Renal cortex interstitium (tissue), 15 donors: ENCODE data around the gene CSF1R. TPM values are rescaled to one million over a fixed set of nuclear protein-coding genes. Genes with fewer than 3 reads are reported as not detected.

Experiments used
- DNase-seq, 11 donors: peaks; one replicate each; pipeline ENCODE4 v3.0.0-alpha.2; 2013; ENCODE audit warnings: low read depth in 9 of 11, low spot score in 4 of 11; ENCODE audit errors: extremely low read depth in 1 of 11
- long read RNA-seq, 16 experiments: transcript quantifications; one replicate each; lab custom pipeline, GENCODE V29; 2026
- polyA plus RNA-seq, 3 donors: library from polyadenylated mRNA; unstranded; fragments of 120-200 nt; gene quantifications; one replicate each; pipeline ENCODE4 v1.2.1, GENCODE V29; 2013; ENCODE audit not compliant: insufficient read length in 3 of 3

The CSF1R gene
- polyA plus RNA-seq, result 10 to 100 TPM; 13.3 to 18.6 (median 15.9) TPM
- long read RNA-seq, donor 1, result 0 reads
- long read RNA-seq, donor 2, partial matches to known transcripts, result 0 of 1 reads
- long read RNA-seq, donor 2, other reads (novel, unspliced or antisense), result 0 of 1 reads
- long read RNA-seq, donor 3, result 0 reads
- long read RNA-seq, donor 4, partial matches to known transcripts, result 228 of 228 reads
- long read RNA-seq, donor 4, other reads (novel, unspliced or antisense), result 0 of 228 reads
- long read RNA-seq, donor 5, result 0 reads
- long read RNA-seq, donor 6, partial matches to known transcripts, result 0 of 1 reads
- long read RNA-seq, donor 6, other reads (novel, unspliced or antisense), result 0 of 1 reads
- long read RNA-seq, donor 7, partial matches to known transcripts, result 0 of 1 reads
- long read RNA-seq, donor 7, other reads (novel, unspliced or antisense), result 0 of 1 reads
- long read RNA-seq, donor 8, result 0 reads
- long read RNA-seq, donor 9, partial matches to known transcripts, result 0 of 1 reads
- long read RNA-seq, donor 9, other reads (novel, unspliced or antisense), result 0 of 1 reads
- long read RNA-seq, donor 10, partial matches to known transcripts, result 275 of 277 reads
- long read RNA-seq, donor 10, other reads (novel, unspliced or antisense), result 0 of 277 reads
- long read RNA-seq, donor 11, result 0 reads
- long read RNA-seq, donor 12, result 0 reads
- long read RNA-seq, donor 13, result 0 reads
- long read RNA-seq, donor 14, result 0 reads
- long read RNA-seq, donor 15, partial matches to known transcripts, result 0 of 1 reads
- long read RNA-seq, donor 15, other reads (novel, unspliced or antisense), result 0 of 1 reads
- long read RNA-seq, donor 16, partial matches to known transcripts, result 505 of 508 reads
- long read RNA-seq, donor 16, other reads (novel, unspliced or antisense), result 0 of 508 reads

DNA sequence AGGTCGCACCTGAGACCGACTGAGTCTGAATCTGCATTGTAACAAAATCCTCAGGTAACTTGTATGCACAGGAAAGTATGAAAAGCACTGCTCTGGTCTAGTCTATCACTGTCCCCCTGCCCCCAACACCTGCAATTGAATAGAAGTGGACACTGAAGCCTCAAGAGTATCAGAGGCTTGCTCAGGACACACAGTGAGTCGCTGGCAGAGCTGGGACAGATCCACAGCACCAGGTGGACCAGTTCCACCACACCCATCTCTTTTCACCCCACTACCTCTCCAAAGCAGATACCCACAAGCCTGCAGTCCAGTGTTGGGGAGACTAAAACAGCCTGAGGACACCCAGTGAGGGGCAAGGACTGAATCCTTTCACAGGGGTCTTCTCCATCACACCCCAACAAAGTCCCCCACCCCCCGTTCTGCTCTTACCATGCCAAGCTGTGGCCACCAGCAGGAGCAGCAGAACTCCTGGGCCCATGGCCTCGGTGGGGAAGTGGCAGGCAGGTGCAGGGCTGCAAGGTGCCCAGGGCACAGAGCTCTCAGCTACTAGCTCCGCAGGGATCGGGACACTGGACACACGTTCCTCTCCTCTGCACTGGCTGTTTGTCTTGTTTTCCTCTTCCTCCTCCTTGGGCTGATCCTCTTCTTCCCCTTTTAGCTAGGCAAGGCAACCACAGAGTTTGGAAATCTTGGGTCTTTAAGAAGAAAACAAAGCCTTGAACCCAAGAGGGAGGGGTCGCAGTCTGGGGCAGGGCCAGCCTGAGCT, at the start of gene CSF1R:
Gene CSF1R (minus strand): TSS at position 605 of the 766 bp plus-strand sequence. CDS start 127 bp downstream, at position 478.
- DNase-seq, result no peak

DNA sequence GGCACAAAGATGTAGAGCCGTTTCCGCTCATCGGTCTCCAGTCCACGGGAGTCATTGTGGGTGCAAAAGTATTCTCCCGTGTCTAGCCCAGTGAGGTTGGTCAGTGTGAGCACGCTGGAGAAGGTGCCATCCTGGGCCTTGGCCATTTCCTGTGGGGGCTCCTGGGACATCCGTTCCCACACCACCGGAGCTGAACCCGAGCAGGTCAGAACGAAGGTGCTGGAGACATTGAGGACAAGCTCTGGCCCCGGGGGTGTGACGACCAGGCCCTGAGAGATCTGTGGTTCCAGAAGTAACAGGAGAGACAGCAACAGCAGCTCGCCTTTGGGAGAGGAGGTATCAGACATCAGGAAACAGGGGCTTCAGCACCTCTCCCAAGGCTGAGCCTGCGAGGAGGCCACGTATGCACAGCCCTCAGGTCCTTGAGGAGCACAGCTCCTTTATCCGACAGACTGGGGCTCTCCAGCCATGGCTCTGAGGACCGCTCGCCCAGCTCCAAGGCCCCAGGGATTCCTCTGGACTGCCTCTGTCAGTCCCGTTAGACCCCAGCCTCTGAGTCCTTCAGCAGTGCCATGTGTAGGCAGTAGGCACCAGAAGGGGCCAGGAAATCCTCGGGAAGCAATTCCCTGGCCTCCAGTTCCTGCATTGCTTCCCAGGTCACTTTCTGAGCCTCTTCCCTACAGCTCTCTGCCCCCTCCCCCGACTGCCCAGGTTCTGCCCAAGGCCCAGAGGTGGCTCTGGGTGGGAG, 49.4 kb upstream of the CSF1R start:
- no peak for DNase-seq

DNA sequence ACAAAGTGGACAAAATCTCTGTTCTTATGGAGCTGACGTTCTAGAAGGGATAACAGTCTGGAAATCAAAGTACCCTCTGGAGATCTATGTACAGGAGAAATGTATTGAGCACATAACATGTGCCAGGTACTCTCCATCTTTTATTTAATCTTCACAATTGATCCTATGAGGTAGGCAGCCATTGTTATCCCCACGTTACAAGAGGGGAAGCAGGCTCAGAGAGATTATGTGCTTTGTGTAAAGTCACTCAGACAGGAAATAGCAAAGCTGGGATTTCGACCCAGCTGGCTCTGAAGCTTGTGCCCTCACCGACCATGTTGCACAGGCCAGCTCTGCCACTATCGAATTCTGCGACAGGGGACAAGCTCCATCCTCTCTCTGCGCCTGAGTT, 47.8 kb upstream of the CSF1R start:
- DNase-seq, result no peak

DNA sequence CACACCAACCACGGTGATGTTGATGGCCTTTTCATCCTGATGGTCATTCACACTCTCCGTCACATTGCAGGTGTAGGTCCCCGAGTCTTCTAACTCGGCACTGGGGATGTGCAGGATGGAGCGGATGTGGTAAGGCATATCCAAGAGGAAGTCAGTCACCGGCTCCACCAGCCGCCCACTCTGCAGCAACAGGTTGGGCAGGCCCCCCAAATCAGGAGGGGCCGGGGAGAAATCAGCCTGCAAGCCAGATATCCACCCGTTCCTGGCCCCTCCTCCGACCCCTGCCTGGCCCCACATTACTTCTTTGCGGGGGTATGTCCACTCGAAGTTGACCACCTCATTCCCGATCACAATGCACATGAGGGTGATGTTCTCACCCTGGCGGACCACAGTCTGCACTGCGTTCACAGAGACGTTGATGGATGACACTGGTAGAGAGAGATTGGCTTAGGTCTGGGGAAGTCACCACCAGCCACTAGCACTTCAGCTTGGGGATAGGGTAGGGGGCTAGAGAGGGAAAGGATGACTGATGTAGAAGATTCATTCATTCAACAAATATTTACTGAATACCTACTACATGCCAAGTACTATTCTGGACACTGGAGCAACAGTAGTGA, 47.3 kb upstream of the CSF1R start:
- no peak for DNase-seq

DNA sequence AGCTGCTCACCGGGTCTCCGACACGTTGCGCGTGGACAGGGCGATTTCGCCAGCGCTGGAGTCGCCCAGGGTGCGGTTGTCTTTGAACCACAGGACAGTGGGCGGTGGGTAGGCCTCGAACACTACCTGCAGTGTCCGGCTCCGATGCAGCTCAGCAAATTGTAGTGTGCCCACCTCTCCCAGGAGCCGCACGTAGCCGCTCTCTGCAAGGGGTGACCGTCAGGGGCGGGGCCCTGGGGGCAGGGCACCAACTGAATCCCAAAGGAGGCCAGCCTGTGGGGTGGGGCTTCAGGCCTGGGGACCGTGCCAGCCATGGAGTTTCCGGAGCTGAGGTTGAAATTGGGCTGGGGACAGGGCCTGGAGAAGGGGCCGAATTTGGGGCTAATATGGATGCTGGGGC, 46.4 kb upstream of the CSF1R start:
- no peak for DNase-seq

DNA sequence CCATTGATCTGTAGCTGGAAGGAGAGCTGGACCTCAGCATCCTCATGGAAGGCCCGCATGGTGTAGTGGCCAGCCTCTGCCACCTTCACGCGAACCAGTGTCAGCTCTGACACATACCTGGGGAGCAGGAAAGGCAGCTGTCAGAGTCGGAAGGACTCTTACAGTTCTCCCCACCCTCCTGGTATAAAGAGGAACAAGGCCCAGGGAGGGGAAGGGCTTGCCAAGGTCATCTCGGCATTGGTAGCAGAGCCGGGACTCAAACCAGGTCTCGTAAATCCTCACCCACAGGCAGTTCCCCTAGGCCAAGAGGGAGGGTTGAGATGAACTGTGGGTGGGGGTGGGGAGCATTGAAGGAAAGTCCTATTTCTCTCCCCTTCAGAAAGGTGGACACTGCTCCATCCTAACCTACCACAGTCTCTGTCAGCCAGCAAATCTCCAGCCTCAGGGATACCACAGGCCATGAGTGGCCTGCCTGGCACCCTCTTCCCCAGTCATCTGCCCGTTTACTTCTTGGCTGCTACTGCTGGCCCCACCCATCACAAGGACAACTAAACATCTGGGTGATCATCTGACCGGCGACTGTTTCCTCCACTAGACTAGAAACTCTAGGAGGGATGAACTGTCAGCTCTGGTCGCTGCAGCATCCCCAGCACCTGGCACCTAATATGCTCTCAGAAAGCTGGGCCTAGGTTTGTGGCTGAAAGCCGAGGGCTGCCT, 45.8 kb upstream of the CSF1R start:
- DNase-seq, result no peak

DNA sequence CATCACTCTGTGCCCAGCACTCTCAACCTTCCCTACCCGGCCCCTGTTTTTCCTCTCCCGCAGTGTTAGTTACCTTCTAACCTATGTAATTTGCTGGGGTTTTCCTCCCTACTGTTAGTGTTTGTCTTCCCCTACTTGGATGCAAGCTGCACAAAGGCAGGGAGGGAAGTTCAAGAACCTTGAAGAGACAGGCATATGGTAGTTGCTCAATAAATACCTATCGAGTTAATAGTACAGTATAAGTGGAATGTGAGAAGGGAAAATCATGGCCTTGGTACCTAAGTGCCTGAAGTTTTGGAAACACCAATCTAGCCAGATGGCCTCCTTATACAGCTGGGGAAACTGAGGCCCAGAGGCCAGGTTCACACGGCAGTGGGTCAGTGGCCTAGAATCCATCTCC, 45.1 kb upstream of the CSF1R start:
- DNase-seq, result no peak

DNA sequence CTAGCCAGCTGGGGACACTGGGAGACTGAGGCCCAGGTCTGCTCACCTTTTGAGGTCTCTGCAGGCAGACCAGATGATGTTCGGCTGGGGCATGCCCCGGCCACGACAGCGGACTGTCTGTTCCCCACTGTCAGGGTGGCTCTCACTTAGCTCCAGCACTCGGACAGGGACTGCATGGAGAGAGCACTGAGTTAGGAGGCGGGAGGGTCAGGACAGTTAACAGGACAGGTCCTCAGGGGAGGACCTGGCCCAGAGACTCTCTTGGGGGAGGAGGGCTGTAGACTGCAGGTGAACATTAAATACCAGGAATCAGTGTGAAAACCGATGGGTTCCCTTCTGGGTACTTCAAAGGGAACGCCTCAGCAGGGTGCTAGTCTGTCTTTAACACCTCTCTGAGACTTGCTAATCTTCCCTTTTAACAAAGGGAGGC, 44.2 kb upstream of the CSF1R start:
- DNase-seq, result no peak

DNA sequence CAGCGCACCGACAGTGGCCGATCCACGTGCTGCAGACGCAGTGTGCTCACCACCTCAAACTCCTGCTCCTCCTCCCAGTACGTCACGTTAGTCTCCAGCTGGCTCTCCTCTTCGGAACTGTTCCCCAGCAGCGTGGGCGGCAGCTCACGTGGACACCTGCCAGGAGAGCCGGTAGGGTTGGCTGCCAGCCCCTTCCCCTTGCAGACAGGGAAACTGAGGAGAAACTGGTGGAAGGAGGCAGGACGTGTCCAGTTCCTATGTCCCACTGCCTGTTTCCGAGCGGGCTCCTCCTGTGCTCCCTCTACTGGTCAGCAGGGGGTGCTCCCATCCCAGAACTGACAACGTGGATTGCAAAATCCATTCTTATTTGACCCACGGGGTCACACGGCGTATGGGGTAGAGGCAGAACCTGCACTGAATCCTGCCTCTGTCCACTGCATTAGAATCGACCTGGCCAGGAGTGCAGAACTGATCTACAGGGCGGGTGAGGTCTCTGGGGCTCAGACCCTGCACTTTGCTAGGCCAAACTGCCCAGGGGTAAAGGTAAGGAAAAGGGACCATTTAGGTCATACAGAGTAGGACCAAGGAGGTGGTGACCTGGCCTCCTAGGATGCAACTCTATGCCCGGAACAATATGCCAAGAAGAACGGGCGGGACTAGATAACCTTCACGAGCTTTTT, 43.6 kb upstream of the CSF1R start:
- peak in 1 of 11 donors; percentile 54 for DNase-seq

DNA sequence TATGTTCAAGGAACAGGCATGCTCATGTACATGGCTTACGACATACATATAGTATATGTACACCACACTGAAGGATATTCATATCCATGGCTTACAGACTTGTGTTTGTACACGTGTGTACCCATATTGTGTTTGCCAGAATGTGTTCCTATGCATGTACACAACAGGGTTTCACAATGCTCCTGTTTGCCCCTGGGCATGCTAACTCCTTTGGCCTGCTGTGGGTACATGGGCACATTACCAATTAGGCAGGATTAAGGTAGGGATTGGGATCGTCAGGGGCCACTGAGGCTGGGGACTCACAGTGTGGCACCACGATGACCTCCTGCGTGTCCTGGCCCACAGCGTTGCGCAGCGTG, 43.1 kb upstream of the CSF1R start:
- DNase-seq, result no peak

DNA sequence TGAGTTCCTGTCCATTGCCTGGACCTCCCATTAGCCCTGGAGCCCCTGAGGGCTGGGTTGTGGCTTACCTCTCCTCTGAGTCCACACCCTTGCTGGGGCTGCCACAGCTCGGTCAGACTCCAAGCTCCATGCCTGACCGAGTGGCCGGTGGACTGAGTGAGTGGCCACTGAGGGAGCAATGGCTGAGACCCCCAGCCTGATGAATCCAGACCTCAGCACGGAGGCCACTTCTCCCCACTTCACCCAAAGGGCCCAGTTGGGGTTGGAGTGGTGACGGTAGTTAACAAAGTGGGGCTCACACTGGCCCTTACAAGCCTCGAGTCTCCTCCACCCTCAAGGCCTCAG, 40.5 kb upstream of the CSF1R start:
- DNase-seq, result no peak

DNA sequence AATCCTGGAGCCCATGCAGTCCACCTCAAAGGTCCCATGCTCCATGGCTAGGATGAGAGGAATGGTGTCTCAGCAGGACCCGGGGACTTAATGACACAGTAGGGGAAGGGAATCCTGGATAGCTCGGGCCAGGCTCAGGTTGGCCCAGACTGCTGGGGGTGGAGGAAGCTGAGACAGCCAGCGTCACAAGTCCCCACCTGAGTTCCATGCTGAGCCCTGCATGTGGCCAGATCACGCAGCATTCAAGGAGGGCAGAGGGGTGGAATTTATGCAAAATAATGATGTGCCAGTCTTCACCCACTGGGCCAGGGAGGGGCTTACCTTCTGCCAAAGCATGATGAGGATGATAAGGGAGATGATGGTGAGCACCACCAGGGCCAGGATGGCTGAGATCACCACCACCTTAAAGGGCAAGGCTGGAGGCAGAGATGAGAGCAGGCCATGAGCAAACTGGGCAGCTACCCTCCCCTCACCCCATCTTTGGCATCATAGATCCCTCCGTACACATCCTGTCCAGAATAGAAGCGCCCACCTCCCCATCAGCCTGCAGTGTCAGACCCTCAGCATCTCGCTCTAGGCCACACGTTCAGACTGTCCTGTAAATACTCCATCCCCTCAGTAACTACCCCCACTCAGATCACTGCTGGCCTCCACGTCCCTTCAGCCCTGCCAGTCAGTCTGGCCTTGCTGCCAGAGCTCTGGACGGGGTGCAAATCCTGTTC, 40.0 kb upstream of the CSF1R start:
- DNase-seq, result no peak

DNA sequence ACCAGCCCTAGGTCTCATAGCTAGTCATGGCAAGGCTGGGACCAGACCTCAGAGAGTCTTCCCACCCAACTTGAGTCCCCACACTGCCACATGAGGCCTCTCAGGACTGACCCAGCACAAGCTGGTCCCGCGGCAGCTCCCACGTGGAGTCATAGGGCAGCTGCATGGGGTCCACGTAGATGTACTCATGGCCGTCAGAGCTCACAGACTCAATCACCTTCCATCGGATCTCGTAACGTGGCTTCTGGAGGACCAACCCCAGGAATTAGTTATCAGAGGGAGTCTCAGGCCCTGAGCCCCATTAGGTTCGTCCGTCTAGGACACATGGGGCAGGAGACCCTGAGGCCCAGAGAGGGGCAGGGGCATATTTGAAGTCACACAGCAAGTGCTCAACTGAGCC, 39.0 kb upstream of the CSF1R start:
- no peak for DNase-seq

DNA sequence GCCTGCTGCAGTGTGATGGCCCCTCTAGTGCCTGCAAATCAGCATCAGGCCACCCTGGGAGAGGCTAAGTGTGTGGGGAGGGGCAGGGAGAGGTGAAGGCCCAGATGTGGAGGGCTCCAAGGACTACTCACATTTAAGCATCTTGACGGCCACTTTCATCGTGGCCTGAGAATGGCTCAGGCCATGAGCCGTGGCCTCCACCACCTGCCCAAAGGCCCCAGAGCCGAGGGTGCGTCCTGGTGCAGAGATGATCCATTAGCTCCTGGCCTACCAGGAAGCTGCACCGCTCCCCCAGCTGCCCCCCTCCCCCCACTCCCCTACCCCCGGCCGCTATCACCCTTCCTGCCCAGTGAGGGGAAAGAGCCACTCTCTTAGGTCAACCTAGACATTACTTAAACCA, 38.2 kb upstream of the CSF1R start:
- no peak for DNase-seq

DNA sequence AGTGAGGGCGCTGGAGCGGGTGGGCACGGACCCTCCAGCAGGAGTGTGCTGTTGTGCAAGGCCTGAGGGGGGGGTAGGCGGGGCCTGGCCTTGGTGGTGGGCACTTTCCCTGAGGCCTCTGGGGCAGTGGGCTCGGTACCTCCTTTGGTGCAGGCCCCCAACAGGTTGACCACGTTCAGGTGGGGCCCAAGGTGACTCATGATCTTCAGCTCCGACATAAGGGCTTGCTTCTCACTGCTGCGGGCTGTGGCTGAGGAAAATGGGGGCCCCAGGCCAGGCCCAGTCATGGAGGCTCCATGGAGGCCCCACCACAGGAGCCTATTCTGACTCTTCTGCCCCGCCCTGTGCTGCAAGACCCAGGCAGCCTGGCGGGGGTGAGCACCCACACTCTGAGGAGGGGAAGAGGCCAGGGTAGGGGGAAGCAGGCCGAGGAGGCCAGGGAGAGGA, 37.8 kb upstream of the CSF1R start:
- DNase-seq, result no peak

DNA sequence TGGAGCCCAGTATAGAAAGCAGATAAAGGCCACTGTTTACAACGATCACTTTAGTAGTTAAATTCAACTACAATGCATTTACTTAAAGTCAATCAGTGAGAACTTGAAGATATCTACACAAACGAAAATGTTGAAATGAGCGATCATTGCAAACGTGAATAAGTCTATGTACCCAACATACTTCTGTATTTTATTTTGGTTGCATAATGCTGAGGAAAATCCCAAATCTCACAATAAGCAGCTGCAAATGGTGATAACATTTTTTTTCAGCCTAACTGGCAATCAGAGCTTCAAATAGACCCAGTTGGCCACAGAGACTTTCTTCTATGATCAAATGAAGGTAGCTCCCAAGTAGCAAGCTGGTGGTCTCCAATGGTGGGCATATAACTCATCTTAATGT, 37.2 kb upstream of the CSF1R start:
- no peak for DNase-seq
